HL-60/S4 treated with retinoic acid at 250 ng/mL for 4 days and 3 days (cell line): ENCODE measurements around the gene SIK3.

Experiments
- in situ Hi-C: fragments of 300-500 bp; cut with MboI; formaldehyde crosslinking; loops from 2 replicates; pipeline ENCODE4 v1.7.0; 2022; ENCODE audit warnings: low sequenced_read_pairs

The SIK3 gene

GRCh38 chr11:116980136-116980793, 118.0 kb downstream of the SIK3 start:
- in situ Hi-C loops = no loop called here

- in situ Hi-C loops = no loop called here
Measured at GRCh38 chr11:116976941-116977570, 121.2 kb downstream of the SIK3 start.

- in situ Hi-C loops = no loop called here
Measured at GRCh38 chr11:116975661-116976060, 122.6 kb downstream of the SIK3 start.

- in situ Hi-C loops = no loop called here
Measured at GRCh38 chr11:116973270-116973669, 125.0 kb downstream of the SIK3 start.

GRCh38 chr11:116972691-116973090, 125.5 kb downstream of the SIK3 start:
- in situ Hi-C loops = no loop called here

GRCh38 chr11:116970485-116971292, 127.5 kb downstream of the SIK3 start:
- in situ Hi-C loops = no loop called here

GRCh38 chr11:116969694-116970093, 128.5 kb downstream of the SIK3 start:
- in situ Hi-C loops = no loop called here

GRCh38 chr11:116964269-116964668, 134.0 kb downstream of the SIK3 start:
- in situ Hi-C loops = no loop called here

GRCh38 chr11:116963813-116964212, 134.4 kb downstream of the SIK3 start:
- in situ Hi-C loops = no loop called here

- in situ Hi-C loops = no loop called here
Measured at GRCh38 chr11:116962108-116962507, 136.1 kb downstream of the SIK3 start.

- in situ Hi-C loops = no loop called here
Measured at GRCh38 chr11:116960930-116961329, 137.3 kb downstream of the SIK3 start.

- in situ Hi-C loops = no loop called here
Measured at GRCh38 chr11:116958246-116958645, 140.0 kb downstream of the SIK3 start.

- in situ Hi-C loops = no loop called here
Measured at GRCh38 chr11:116955949-116956348, 142.3 kb downstream of the SIK3 start.

- in situ Hi-C loops = no loop called here
Measured at GRCh38 chr11:116955548-116955947, 142.7 kb downstream of the SIK3 start.

GRCh38 chr11:116953530-116954285, 144.5 kb downstream of the SIK3 start:
- in situ Hi-C loops = no loop called here

GRCh38 chr11:116951762-116952161, 146.5 kb downstream of the SIK3 start:
- in situ Hi-C loops = no loop called here

- in situ Hi-C loops = no loop called here
Measured at GRCh38 chr11:116950210-116950609, 148.0 kb downstream of the SIK3 start.

GRCh38 chr11:116948391-116948790, 149.8 kb downstream of the SIK3 start:
- in situ Hi-C loops = no loop called here

- in situ Hi-C loops = no loop called here
Measured at GRCh38 chr11:116946414-116946813, 151.8 kb downstream of the SIK3 start.

GRCh38 chr11:116939499-116939898, 158.7 kb downstream of the SIK3 start:
- in situ Hi-C loops = no loop called here

GRCh38 chr11:116938471-116939070, 159.7 kb downstream of the SIK3 start:
- in situ Hi-C loops = no loop called here
